Embryonic facial prominence (tissue), 1 donor: Measurements from ENCODE around the gene TNFRSF4.

ENCODE experiments used
- DNase-seq: peaks from one replicate; pipeline ENCODE4 v3.0.0-alpha.2; 2016; ENCODE audit errors: extremely low spot score

Gene TNFRSF4

DNA sequence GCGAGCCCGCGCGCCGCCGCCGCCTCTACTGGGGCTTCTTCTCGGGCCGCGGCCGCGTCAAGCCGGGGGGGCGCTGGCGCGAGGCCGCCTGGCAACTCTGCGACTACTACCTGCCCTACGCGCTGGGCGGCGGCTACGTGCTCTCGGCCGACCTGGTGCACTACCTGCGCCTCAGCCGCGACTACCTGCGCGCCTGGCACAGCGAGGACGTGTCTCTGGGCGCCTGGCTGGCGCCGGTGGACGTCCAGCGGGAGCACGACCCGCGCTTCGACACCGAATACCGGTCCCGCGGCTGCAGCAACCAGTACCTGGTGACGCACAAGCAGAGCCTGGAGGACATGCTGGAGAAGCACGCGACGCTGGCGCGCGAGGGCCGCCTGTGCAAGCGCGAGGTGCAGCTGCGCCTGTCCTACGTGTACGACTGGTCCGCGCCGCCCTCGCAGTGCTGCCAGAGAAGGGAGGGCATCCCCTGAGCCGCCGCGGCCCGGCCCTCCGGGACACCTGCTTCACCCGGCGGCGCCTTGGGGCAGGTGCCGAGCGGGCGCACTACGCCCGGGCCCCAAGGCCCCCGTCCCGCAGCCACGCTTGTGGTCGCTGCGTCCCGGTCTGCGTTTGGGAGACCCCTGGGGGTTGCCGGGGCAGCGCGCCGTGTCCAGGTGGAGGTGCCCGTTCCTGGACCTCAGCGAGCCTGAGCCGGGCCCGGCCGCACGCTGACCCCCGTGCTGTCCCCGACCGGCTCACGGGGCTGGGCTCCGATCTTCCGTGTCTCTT is 19.0 kb upstream of the TNFRSF4 start:
- no peak for DNase-seq

DNA sequence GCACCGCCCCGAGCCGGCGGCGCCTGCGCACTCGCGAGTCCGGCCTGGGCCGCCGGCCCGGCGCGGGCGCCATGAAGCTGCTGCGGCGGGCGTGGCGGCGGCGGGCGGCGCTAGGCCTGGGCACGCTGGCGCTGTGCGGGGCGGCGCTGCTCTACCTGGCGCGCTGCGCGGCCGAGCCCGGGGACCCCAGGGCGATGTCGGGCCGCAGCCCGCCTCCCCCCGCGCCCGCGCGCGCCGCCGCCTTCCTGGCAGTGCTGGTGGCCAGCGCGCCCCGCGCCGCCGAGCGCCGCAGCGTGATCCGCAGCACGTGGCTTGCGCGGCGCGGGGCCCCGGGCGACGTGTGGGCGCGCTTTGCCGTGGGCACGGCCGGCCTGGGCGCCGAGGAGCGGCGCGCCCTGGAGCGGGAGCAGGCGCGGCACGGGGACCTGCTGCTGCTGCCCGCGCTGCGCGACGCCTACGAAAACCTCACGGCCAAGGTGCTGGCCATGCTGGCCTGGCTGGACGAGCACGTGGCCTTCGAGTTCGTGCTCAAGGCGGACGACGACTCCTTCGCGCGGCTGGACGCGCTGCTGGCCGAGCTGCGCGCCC is 18.3 kb upstream of the TNFRSF4 start, which contains the start of gene B3GALT6:
Gene B3GALT6 (plus strand): TSS at position 30 of the 588 bp plus-strand sequence. CDS start 42 bp downstream, at position 72.
- no peak for DNase-seq

DNA sequence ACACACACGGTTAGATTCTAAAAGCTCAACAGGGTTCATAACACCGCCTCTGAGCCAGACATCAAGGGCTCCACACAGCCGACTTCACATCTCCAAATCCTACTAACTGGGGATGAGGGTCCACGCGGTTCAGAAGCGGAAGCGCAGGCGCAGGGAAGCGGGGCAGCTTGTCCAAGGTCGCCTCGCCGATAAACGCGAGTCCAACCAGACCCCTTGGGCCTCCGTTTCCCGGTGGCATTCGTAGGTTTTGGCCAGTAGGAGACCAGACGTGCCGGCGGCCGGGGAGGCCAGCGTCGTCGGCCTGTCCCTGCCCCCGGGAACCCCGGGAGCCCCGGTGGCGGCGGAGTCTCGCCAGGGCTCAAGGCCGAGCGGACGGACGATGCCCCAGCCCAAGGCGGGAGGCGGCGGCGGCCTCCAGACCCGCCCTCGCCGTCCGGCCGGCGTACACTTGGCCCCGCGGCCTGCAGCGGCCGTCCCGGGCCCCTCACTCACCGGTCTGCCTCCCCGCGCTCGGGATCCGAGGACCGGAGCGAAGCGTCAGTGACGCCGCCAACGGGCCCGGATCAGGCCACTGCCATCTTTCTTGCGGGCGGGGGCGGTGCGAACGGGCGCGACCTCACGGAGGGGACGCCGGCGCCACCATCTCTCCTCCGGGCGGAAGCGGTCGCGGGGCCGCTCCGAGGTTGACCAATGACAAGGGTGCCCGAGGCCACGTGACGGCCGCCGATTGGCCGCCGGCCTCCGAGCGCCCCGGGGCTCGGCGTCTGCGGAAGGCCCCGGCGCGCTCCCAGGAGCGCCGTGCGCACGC is 17.7 kb upstream of the TNFRSF4 start, which contains the start of gene SDF4:
Gene SDF4 (minus strand): TSS at position 602 of the 808 bp plus-strand sequence. CDS start 3,229 bp downstream, outside the sequence.
- DNase-seq = peak; percentile 95

DNA sequence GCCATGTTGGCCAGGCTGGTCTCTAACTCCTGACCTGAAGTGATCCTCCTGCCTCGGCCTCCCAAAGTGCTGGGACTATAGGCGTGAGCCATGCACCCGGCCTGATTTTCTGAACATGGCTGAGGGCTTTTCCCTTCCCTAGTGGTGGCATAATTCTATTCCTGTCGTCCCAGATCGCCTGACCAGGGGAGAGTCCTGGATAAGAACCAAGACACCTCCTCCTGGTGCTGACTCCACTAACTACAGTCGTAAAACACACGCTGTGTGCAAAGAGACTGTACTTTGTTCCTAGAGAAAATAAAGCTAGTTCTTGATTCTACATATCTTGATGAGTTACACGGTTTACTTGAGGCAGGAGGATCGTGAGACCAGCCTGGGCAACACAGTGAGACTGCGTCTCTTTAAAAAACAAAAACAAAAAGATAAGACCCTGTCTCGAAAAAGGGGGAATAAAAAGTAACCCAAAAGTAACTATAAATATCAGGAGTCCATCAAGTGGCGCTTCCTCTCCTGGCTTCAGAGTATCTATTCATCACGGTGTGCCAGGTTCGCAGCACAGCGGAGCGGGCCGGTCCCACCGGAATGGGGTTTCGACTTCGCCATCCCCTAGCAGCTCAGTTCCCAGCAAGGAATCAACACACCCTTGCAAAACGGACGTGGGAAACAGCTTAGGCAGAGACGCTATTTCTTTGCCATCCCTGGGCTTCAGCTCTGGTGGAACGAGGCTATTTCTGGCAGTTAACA is 16.9 kb upstream of the TNFRSF4 start:
- DNase-seq = no peak

DNA sequence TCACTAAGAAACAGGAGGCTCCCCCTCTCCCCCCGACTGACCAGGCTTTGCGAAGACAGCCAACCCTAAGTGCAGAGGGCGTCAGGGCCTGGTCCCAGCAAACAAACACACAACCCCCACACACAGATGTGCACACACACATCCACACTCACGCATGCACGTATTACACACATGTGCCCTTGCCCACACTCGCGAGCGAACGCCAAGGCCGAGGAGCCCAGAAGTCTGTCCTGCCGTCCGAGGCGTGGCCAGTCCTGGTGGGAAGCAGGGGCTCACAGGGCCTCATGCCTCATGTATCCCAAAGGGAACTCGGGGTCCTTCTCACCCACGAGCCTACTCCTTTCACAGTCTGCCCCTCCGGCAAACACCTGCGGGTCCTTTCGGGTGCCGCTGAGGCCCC is 15.8 kb upstream of the TNFRSF4 start:
- no peak for DNase-seq

DNA sequence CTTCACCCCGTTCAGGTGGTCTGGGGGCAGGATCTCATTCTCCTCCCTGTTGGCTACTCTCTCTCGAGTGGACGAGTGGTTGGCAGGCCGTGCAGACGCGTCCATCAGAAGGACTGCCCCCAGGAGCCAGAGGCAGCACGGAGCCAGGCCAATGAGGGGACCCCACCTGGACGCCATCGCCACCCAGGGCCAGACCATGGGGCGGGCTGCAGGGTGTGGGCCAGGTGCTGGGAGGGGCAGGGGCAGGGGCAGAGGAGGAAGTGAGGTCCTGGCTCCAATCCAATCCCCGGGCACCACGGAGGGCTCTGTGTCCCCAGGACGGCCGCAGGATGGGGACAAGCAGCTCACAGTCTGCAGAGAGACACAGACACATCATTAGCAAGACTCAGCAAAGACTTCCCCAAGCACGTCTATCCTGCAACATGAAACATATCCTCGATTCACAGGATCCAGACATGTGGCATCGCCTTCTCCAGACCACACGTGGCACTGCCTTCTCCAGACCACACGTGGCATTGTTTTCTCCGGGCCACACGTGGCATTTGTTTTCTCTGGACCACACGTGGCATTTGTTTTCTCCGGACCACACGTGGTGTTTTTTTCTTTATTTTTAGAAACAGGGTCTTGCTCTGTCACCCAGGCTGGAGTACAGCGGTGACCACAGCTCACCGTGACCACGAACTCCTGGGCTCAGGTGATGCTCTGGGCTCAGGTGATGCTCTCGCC is 14.8 kb upstream of the TNFRSF4 start:
- no peak for DNase-seq

DNA sequence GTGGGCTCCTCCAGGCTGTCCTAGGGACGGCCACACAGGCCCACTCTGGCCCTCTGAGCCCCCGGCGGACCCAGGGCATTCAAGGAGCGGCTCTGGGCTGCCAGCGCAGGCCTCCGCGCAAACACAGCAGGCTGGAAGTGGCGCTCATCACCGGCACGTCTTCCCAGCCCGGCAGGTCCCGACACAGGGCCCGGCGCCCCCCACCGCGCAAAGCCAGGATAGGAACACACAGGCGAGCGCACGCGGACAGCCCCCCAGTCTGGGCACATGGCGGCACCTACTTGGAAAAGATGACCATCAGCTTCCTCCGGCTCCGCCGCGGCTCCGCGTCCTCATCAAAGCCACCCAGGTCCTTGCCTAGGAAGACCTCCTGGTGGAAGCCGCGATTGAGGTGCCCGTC is 14.2 kb upstream of the TNFRSF4 start:
- DNase-seq = no peak

DNA sequence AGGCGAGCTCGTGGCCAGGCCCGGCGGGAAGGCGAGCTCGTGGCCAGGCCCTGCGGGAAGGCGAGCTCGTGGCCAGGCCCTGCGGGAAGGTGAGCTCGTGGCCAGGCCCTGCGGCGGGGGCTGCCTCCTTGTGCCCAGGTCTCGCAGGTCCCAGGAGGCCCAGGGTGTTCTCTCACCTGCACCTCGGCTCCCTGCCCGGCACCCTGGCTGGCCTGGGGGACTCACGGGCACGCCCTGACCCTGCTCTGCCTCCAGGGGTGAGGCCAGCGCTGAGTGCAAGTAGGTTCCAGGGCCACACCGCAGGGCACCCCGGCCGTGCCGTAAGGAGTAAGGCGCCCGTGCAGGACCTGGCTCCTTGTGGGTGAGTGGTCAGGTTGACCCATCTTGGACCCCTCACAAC is 13.4 kb upstream of the TNFRSF4 start:
- no peak for DNase-seq

DNA sequence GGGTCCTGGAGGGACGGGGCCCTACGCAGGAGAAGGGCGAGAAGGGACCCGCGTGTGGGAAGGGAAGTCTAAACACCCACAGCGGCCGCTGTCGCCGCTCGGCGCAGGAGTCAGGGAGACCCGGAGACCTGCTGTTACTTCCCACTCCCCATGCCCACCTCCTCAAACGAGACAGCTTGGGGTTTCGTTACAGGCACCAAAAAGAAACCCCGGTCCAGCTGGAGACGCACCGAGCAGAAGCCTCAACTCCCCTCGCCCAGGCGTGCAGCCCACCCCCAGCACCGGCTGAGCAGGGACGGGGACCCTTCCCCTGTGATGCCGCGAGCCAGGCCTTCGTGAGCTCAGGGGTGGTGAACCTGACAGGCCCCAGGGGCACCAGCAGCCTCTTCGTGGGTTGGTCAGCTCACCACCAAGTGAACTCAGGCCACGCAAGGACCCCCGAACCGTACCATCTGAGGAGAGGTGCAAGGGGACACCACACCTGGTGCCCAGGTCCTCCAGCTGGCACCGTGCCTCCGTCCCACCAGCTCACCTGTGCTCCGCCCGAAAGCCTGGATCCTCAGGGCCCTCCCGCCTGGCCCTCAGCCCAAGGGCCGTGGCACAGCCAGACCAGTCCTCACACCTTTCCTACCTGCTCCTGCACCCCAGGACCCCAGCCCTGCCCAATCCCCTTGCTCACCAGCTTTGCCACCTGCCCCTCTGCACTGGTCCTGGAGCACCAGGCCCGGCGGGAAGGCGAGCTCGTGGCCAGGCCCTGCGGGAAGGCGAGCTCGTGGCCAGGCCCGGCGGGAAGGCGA is 12.8 kb upstream of the TNFRSF4 start:
- no peak for DNase-seq

DNA sequence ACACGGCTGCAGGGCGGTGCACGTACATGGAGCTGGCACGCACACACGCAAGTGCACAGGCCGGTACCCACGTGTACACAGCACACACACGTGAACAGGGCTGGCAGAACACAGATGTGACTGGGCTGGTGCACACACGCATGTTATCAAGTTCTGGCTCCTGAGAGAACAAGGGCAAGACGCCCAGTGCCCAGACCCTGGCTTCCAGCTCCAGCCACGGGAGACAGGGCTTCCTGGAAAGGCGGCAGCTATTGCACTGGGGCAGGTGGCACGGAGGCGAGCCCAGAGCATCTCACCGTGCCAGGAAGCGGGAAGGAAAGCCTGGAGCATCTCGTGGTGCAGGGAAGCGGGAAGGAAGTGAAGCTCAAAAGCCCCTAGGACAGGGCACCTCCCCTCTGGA is 12.0 kb upstream of the TNFRSF4 start:
- no peak for DNase-seq

DNA sequence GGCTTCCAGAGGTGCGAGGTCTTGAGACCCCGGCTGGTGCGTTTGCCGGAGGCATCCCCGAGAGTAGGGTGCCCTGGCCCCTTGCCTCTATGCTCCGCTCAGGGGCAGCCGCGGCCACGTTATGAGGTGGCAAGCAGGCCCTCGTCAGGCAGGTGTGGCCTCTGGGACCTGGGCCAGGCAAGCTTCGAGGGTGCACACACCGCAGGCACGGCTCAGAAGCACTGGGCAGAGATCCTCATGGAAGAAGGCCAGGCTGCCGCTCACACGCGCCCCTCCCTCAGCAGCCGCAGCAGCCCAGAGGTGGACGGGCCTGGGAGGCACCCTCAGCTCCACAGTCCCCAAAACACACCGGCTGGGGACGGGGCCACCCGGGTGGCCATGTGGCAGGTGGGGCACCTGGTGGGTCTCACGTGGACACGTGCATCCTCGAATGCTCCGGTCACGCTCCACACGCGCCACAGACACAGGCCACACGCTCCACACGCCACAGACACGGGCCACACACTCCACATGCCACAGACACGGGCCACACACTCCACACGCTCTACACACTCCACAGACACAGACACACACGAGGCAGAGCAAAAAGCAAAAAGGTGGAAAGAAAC is 11.4 kb upstream of the TNFRSF4 start:
- no peak for DNase-seq

DNA sequence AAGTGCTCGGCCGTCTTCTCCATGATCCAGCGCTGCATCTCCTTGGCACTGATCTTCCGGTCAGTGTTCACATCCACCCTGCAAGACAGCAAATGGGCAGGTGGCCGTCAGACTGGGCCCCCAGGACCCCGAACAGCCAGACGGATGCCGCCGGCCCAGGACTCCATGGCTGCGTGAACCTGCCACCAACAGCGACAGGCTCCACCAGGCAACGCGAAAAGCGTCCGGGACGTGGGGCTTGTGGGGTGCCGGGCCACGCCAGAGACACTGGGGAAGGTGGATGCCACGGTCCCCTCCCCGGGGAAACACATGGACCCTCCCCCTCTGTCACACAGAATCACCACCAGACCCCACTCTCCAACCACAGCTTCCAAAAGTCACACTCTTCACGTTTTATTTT is 9.9 kb upstream of the TNFRSF4 start:
- DNase-seq = no peak

DNA sequence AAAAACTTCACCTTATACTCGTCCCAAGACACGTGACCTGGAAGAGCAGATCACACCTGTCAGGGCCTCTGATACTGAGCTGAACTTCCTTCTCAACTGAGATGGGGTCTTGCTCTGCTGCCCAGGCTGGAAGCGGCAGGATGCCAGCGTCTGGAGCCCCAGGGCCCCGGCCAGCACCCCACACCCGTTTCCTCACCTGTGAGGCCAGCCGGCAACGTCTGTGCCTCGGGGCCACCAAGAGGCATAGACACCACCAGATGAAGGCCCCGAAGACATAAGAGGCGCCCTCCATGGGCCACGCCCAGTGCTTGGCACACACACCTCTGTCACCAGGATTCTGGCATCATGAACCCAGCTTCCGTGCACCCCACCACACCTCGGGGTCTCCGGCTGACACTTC is 9.4 kb upstream of the TNFRSF4 start:
- DNase-seq = no peak

DNA sequence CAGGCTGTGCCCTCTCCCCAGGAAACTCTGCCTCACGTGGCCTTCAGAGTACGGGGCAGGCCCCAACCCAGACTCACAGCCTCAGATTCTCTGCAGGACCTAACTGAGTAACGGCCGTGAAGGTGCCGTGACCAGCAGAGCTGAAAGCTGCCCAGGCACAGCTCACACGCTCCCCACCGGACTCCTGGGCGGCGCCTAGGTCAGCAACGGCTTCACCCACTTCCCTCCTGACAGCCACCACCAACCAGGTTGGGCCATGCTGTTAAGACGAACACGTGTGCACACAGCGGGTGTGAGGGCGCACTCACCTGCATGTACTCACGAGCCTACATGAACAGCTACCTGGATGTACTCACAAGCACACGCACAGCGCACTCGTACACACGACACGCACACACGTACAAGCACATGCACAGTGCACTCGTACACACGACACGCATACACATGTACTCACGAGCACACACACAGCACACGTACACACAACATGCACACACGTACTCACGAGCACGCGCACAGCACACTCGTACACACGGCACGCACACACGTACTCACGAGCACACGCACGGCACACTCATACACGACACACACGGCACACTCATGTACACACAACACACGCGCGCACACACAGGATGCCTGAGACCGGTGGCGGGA is 8.7 kb upstream of the TNFRSF4 start:
- DNase-seq = no peak

DNA sequence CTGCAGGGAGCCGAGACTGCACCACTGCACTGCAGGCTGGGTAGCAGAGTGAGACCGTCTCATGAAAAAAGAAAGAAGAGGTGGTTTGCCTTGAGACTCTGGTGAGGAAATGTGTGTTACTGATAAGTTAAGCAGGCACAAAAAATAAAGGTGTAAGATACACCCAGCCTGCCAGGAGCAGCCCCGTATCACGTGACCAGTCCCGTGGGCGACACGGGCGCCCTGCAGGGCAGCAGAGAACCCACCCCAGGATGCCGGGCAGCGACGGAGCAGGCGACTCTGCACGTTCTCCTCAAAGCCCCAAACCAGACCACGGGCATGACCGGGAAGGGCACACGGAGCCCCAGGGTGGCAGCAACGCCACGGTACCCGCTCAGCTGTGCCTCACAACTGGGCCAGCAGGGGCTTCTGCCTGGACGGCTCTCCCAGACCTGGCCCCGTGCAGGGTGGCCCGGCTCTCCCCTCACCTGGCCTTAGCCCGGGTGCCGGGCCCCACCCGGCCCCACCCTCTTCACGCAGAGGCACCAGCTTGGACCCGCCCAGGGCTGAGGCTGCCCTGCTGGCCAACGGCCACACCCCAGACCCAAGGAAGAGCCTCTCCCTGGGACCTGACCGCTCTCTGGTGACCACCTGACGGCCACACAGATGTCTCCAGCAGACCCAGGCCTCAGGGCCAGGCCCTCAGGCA is 8.1 kb upstream of the TNFRSF4 start:
- DNase-seq = no peak

DNA sequence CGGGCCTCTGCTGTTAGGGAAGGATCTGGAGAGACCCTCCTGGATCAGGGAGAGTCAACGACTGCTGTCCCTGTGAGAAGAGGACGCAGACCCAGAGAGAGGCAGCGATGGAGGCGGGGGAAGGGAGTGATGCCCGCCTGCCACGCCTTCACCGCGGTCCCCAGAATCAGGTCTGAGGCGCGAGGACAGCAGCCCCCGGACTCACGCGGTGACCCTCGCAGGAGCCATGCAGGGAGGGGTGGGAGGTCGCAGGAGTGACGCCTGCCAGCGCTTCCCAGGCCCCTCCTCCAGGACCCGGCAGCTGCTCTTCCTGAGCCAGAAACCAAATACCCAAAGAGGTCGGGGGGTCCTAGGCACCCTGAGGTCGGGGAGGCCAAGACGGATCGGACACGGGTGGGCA is 6.2 kb upstream of the TNFRSF4 start:
- DNase-seq = no peak

DNA sequence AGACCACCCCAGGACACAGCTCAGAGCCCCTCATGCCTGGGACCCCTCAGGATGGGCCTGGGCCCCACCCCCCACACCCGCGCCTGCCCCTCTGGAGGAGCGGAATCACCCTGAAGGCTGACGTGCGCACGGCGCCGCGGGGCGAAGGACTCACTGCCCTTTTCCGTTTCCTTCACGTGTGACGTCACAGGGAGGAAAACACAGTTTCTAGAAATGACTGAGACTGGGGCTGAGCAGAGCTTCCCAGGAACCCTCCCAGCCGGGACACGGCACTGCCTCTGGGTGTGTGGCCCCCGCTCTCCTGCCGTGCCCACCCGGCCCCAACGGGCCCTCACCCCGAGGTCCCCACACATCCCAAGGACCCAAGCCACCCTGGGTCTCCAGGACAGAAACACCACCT is 5.4 kb upstream of the TNFRSF4 start:
- no peak for DNase-seq

DNA sequence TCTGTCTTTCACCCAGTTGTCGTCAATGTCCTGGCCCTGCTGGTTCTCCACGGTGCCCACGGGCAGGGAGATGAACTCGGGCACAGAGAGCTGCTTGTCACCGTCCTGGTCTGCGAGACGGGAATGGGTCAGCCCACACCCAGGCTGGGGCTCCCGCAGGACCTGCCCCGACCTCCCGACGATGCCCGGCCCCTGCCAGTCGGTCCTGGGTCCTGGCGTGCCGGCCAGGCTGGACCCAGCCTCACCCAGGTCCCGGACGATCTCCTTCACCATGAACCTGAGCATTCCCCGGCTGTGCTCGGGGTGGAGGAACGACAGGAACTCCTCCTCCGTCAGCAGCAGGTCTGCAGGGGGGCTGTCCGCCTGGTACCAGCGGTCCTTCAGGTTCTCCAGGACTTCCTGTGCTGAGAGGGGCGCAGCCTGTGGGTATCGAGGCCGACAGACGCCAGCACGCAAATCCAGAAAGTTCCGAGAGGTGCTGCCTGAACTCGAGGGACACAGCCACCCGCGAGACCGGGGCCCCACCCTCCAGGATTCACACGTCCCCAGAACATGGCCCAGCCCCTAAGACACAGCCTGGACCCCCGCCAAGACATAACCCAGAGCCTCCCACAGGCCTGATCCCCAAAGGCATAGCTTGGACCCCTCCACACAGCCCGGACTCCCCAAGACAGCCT is 4.7 kb upstream of the TNFRSF4 start:
- DNase-seq = no peak
